UCSD-AML1 (cell line): ENCODE results near the gene ACTMAP.
"Not testable (repeated sequence)": the region's sequence is repeated elsewhere in the genome, so short reads cannot be mapped to it uniquely, and the experiment has no call there.

Source experiments
- DNase-seq: peaks from one replicate; lab custom pipeline; 2025; ENCODE audit not compliant: unreplicated experiment; lab: John Stamatoyannopoulos, UW

Gene ACTMAP

GRCh38 chr19:40750058-40750873, at the start of gene ACTMAP:
Gene ACTMAP (minus strand): TSS chr19:40750477. CDS start chr19:40749803, 674 bp downstream.
- DNase-seq: peak; percentile 100

GRCh38 chr19:40799558-40800338, 49.5 kb upstream of the ACTMAP start:
- DNase-seq: peak; percentile 60

- DNase-seq: peak; percentile 100
These were observed 48.6 kb upstream of the ACTMAP start, which contains the start of gene EGLN2 for GRCh38 chr19:40798683-40799557. Gene EGLN2 (plus strand): TSS chr19:40799191. CDS start chr19:40800573, 1,382 bp downstream.

- peak; percentile 86 for DNase-seq
These were observed 47.8 kb upstream of the ACTMAP start for GRCh38 chr19:40797963-40798682.

GRCh38 chr19:40797166-40797962, 47.1 kb upstream of the ACTMAP start:
- no peak for DNase-seq

- no peak for DNase-seq
These were observed 41.7 kb upstream of the ACTMAP start for GRCh38 chr19:40791996-40792395.

GRCh38 chr19:40791349-40791748, 41.1 kb upstream of the ACTMAP start:
- DNase-seq: no peak

- DNase-seq: no peak
These were observed 36.1 kb upstream of the ACTMAP start for GRCh38 chr19:40786060-40787037.

- DNase-seq: no peak
These were observed 35.2 kb upstream of the ACTMAP start for GRCh38 chr19:40785526-40785925.

- not testable (repeated sequence) for DNase-seq
These were observed 33.9 kb upstream of the ACTMAP start for GRCh38 chr19:40784146-40784545.

GRCh38 chr19:40783711-40784110, 33.4 kb upstream of the ACTMAP start:
- no peak for DNase-seq

GRCh38 chr19:40781140-40781539, 30.9 kb upstream of the ACTMAP start:
- no peak for DNase-seq

GRCh38 chr19:40780582-40780981, 30.3 kb upstream of the ACTMAP start:
- DNase-seq: no peak

GRCh38 chr19:40778706-40779284, 28.5 kb upstream of the ACTMAP start:
- no peak for DNase-seq

- peak; percentile 100 for DNase-seq
These were observed 27.8 kb upstream of the ACTMAP start, which contains the start of gene RAB4B for GRCh38 chr19:40777937-40778705. Gene RAB4B (plus strand): TSS chr19:40778247. CDS start chr19:40778376, 129 bp downstream.

GRCh38 chr19:40777645-40777936, 27.3 kb upstream of the ACTMAP start:
- no peak for DNase-seq

GRCh38 chr19:40776932-40777644, 26.8 kb upstream of the ACTMAP start:
- DNase-seq: peak; percentile 90
